GM12875 (cell line): ENCODE results near the gene MOB3A.
A peak's percentile ranks its signal among the peaks of the same experiment; 100 is the strongest.

ENCODE experiments used
- H3K4me3 ChIP-seq: one replicate; pipeline ENCODE4 v1.5.1; 2011; ENCODE audit warnings: low read depth, low read length, control low read depth
- TF ChIP-seq, protein P1 (sequence below): IDR thresholded peaks from 2 replicates; pipeline ENCODE4 v1.5.1; 2011; ENCODE audit warnings: low read depth, mild to moderate bottlenecking, control low read depth, inconsistent platforms, low read length, moderate library complexity, borderline replicate concordance; ENCODE audit not compliant: insufficient read depth

The MOB3A gene

DNA sequence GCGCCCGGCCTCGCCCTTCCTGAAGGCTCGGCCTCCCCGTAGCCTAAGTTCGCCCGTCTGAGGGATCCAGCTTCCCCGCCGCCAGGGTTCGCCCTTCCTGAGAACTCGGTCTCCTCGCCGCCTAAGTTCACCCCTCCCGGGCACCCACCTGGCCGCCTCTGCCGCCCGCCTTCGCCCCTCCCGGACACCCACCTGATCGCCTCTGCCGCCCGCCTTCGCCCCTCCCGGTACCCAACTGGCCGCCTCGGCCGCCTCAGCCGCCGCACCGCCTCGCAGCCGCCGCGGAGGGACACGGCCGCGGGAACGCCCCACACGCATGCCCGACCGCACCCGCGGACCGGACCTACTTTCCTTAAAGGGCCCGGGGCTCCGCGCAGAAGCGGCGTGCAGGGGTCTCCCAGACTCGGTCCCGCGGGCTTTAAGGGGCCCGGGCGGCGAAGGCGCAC lies at the start of gene MOB3A:
MOB3A (minus strand) TSS at position 293 of the 446 bp plus-strand sequence. CDS start 17,766 bp downstream, outside the sequence.
- TF ChIP-seq, protein P1, sequence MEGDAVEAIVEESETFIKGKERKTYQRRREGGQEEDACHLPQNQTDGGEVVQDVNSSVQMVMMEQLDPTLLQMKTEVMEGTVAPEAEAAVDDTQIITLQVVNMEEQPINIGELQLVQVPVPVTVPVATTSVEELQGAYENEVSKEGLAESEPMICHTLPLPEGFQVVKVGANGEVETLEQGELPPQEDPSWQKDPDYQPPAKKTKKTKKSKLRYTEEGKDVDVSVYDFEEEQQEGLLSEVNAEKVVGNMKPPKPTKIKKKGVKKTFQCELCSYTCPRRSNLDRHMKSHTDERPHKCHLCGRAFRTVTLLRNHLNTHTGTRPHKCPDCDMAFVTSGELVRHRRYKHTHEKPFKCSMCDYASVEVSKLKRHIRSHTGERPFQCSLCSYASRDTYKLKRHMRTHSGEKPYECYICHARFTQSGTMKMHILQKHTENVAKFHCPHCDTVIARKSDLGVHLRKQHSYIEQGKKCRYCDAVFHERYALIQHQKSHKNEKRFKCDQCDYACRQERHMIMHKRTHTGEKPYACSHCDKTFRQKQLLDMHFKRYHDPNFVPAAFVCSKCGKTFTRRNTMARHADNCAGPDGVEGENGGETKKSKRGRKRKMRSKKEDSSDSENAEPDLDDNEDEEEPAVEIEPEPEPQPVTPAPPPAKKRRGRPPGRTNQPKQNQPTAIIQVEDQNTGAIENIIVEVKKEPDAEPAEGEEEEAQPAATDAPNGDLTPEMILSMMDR: peak; percentile 45; the same call in 1 of the 2 replicates
- H3K4me3 ChIP-seq: peak within 1 kb of the TSS; percentile 91

DNA sequence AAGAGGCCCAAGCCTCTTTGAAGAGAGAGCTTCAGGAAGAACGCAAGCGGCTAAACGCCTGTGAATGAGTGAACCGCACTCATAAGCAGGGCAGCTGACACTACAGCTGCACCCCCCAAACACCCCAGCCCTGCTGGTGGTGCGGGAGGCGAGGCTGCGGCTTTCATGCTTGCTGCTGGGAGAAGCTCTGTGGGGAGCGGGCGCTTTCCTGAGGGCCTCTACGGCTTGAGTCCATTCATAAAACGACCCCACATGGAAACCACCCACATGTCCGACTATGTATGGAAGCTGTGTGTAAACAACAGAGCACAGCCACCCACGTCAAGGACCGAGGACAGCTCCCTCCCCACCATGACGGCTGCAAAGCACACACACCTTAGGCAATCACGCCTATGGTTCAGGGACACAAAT lies 49.7 kb upstream of the MOB3A start:
- TF ChIP-seq, protein P1: no peak
- H3K4me3 ChIP-seq: no peak overlapping the region

DNA sequence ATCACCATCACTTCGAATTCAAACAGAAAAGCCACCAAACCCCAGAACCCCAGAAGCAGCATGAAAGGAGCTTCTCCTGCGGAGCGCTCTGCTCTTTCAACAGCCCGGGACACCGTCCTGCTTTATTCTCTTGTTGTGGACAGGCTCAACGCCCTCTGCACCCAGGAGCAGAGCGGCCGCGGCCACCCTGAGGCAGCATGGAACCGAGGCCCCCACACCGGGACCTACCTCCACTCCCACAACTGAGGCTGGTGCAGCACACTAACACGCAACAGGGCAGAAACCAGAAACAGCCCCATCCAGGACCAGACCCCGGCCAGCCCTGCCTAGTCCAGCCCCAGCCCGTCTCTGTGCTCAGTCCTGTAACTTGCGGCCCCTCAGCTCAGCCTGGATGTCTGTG lies 48.1 kb upstream of the MOB3A start:
- no peak overlapping the region for H3K4me3 ChIP-seq
- TF ChIP-seq, protein P1: no peak

DNA sequence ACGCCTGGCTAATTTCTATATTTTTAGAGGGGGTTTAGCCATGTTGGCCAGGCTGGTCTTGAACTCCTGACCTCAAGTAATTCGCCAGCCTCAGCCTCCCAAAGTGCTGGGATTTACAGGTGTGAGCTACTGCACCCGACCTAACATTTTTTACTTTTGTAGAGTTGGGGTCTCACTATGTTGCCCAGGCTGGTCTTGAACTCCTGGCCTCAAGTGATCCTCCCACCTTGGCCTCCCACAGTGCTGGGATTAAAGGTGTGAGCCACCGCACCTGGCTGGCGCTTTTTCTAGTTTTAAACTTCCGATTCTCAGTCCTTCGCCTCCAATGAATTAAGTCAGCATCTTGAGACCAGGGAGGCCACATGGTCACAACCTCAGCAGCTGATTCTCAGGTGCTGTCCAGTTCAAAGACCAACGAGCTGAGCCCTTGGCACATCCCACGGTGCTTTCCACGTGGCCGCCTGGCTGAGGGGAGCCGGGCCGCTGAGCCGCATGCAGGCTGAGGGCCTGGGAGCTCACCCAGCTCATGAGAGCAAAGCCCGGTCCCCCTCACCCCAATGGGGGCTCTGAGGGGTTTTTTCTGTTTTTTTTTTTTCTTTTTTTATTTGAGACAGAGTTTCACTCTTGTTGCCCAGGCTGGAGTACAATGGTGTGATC lies 46.2 kb upstream of the MOB3A start:
- TF ChIP-seq, protein P1: no peak

DNA sequence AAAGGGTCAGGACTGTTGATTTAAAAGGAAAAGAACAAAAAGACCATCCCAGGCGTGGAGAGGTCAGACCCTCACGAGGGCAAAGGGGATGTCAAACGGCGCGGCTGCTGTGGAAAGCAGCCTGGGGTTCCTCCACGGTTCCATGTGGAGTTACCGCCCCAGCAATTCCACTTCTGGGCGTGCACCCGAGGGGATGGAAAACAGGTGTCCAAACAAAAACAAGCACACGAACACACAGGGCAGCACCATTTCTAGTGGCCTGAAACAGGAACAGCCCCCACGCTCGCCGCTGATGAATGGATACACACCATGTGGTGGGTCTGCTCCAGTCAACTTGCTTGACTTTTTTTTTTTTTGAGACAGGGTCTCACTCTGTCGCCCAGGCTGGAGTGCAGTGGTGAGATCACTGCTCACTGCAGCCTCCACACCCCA lies 44.0 kb upstream of the MOB3A start:
- no peak overlapping the region for H3K4me3 ChIP-seq
- TF ChIP-seq, protein P1: no peak

More for the DNA sequence above, 46.2 kb upstream of the MOB3A start:
- no peak overlapping the region for H3K4me3 ChIP-seq

DNA sequence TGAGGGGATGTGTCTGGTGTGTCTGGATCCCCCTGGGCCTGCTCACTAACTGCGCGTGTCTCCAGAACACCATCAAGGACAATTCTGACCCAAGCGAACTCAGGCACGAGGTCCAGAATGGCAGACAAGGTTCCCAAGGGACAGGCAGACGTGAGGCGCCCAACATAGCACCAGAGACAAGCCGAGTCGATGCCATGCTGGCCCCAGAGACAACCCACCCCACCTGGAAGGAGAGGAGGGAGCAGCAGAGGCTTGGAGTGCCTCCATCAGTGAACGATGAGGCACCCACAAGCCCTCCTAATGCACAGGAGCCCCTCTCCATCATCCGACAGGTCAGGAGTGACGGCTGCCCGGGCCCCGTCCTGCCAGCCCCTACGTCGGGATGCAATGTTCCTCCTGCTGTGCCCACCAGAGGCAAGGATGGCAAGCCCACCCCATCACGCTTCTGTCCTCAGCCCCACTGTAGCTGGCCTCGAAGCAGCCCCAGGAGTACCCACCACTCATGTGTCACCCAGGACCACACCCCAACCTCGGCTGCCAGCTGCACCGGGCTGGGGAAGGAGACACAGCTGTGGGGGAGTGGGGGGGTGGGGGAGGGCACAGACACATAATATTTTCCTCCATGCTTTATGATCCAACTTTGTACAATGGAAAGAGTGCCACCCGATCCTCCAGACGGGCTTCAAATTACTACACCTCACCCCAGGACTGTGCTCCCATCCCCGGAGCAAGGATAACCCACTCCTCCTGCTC lies 43.4 kb upstream of the MOB3A start:
- TF ChIP-seq, protein P1: no peak
- H3K4me3 ChIP-seq: no peak overlapping the region
